ENCODE data around the gene MEP1A. TPM values are rescaled to one million over a fixed set of nuclear protein-coding genes. Genes with fewer than 3 reads are reported as not detected.

Gene MEP1A
- total and polyA plus RNA-seq, 7 donors = 0.36 to 45.6 (median 41.0) TPM; not detected in 3

DNA sequence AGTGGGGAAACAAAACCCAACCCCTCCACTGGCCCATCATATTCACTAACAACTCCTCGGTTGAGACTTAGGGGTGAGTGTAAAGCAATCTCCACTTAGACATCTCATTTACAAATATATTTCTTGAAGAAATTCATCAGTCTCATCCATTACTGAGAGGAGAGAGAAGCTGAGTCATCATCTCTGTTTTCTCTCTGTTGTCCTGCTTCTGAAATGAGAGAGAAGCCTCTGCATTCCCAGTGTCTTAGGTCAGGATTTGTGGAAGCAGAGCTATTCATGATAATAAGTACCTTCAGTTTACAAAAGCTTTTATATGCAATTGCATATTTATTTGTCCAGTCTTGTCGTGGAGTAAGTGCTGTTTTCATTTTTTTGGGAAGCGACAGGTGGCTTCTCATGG lies 879 bp downstream of the MEP1A start:
- no peaks in the 10 kb centered on the region for H3K36me3 ChIP-seq
- intact Hi-C loops (cut with DNase I) = no loop called here
- 62 to 72% methylated on average over 3 of the region's 3 CpGs for WGBS, 2 donors

GRCh38 chr6:46795816-46796215 lies 2.6 kb downstream of the MEP1A start:
- no peaks in the 10 kb centered on the region for H3K36me3 ChIP-seq
- 75 to 90% methylated on average over 3 of the region's 3 CpGs for WGBS, 2 donors
- no peaks in the 10 kb centered on the region for H3K27me3 ChIP-seq
- no peak for DNase-seq
- H3K9me3 ChIP-seq = no peaks in the 10 kb centered on the region
- TF ChIP-seq POLR2A (IDR thresholded peaks at IDR 0.05) (no peak), CTCF (IDR thresholded peaks at IDR 0.05) (no peak), EP300 (IDR thresholded peaks at IDR 0.05) (no peak), POLR2AphosphoS5 (IDR thresholded peaks at IDR 0.05) (no peak)
- intact Hi-C loops (cut with DNase I) = no loop called here
- H3K4me3 ChIP-seq = no peak overlapping the region
- no peak overlapping the region for H3K27ac ChIP-seq
- H3K4me1 ChIP-seq = no peaks in the 10 kb centered on the region

More for the DNA sequence above, 879 bp downstream of the MEP1A start:
- Histone ChIP-seq H3K27me3 (no peaks in the 10 kb centered on the region), H3K4me3 (no peak overlapping the region), H3K27ac (no peak overlapping the region), H3K4me1 (no peaks in the 10 kb centered on the region), H3K9me3 (no peaks in the 10 kb centered on the region)
- TF ChIP-seq POLR2AphosphoS5 (IDR thresholded peaks at IDR 0.05) (no peak), CTCF (IDR thresholded peaks at IDR 0.05) (no peak), EP300 (IDR thresholded peaks at IDR 0.05) (no peak), POLR2A (IDR thresholded peaks at IDR 0.05) (no peak)
- no peak for DNase-seq

- 46 to 64% methylated on average over 5 of the region's 5 CpGs for WGBS, 2 donors
- intact Hi-C loops (cut with DNase I) = no loop called here
- no peak overlapping the region for H3K27ac ChIP-seq
- H3K4me1 ChIP-seq = no peaks in the 10 kb centered on the region
- H3K27me3 ChIP-seq = no peaks in the 10 kb centered on the region
- H3K9me3 ChIP-seq = no peaks in the 10 kb centered on the region
- H3K4me3 ChIP-seq = no peak overlapping the region
- H3K36me3 ChIP-seq = no peaks in the 10 kb centered on the region
- TF ChIP-seq CTCF (IDR thresholded peaks at IDR 0.05) (no peak), POLR2A (IDR thresholded peaks at IDR 0.05) (no peak), EP300 (IDR thresholded peaks at IDR 0.05) (no peak), POLR2AphosphoS5 (IDR thresholded peaks at IDR 0.05) (no peak)
- no peak for DNase-seq
Measured at GRCh38 chr6:46796848-46797580, 3.8 kb downstream of the MEP1A start.

DNA sequence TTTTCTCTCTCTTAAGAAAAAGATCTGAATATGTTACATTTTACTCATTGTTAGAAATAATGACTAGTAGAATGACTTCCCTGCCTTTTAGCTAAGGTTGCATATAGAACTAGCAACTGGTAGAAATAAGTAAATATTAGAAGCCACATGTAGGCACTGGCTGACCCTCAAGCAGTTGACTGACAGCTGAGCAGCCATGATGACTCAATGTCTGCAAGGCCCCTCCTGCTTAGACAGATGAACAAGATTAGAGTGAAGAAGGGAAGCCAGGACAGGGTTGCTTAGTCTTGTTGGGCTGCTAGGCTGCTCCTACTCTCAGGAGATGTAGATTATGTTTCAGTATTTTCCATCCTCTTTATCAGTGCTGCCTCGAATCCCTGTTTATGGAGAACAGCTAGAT lies 6.5 kb downstream of the MEP1A start:
- no peak for TF ChIP-seq POLR2A (IDR thresholded peaks at IDR 0.05)
- TF ChIP-seq POLR2AphosphoS5 (IDR thresholded peaks at IDR 0.05) = no peak
- TF ChIP-seq EP300 (IDR thresholded peaks at IDR 0.05) = no peak
- no peak for TF ChIP-seq CTCF (IDR thresholded peaks at IDR 0.05)
- intact Hi-C loops (cut with DNase I) = no loop called here
- Histone ChIP-seq H3K27ac (no peak overlapping the region), H3K9me3 (peaks cover 0 to 2% (median 0%) of the 10 kb centered on the region in 4 donors), H3K27me3 (no peaks in the 10 kb centered on the region), H3K4me3 (no peak overlapping the region), H3K4me1 (no peaks in the 10 kb centered on the region), H3K36me3 (no peaks in the 10 kb centered on the region)
- WGBS, 2 donors = 73 to 80% methylated on average over 1 of the region's 1 CpG
- DNase-seq = no peak

- H3K36me3 ChIP-seq = no peaks in the 10 kb centered on the region
- no peak overlapping the region for H3K27ac ChIP-seq
- no peaks in the 10 kb centered on the region for H3K4me1 ChIP-seq
- peaks cover 0 to 3% (median 0%) of the 10 kb centered on the region in 4 donors for H3K9me3 ChIP-seq
- H3K27me3 ChIP-seq = no peaks in the 10 kb centered on the region
- 17 to 24% methylated on average over 1 of the region's 1 CpG for WGBS, 2 donors
- no peak for DNase-seq
- intact Hi-C loops (cut with DNase I) = no loop called here
- H3K4me3 ChIP-seq = no peak overlapping the region
- TF ChIP-seq EP300 (IDR thresholded peaks at IDR 0.05) (no peak), POLR2AphosphoS5 (IDR thresholded peaks at IDR 0.05) (no peak), POLR2A (IDR thresholded peaks at IDR 0.05) (no peak), CTCF (IDR thresholded peaks at IDR 0.05) (no peak)
Measured at GRCh38 chr6:46808806-46809205, 15.6 kb downstream of the MEP1A start.
